Peyer's patch (tissue), 4 donors: ENCODE data around the gene COL8A1.

ENCODE experiments used
- CTCF ChIP-seq, 6 experiments: fragments of 450-650 bp in 4 of 6; fragments of 200-600 bp in 2 of 6; sonication (generic) in 1 of 6; IDR thresholded peaks; one replicate each; pipeline ENCODE4 v1.5.1; 2017 to 2019; ENCODE audit warnings: antibody characterized with exemption in 6 of 6, mild to moderate bottlenecking in 3 of 6, moderate library complexity in 1 of 6
- POLR2A ChIP-seq, 2 donors: fragments of 450-650 bp; IDR thresholded peaks; one replicate each; pipeline ENCODE4 v1.5.1; 2017; ENCODE audit warnings: antibody characterized with exemption in 2 of 2, mild to moderate bottlenecking in 2 of 2, moderate library complexity in 2 of 2

- TF ChIP-seq CTCF (IDR thresholded peaks at IDR 0.05) = no peak
- TF ChIP-seq POLR2A (IDR thresholded peaks at IDR 0.05) = no peak
Observed at GRCh38 chr3:99833617-99834205, 195.3 kb downstream of the COL8A1 start.
